Measurements from ENCODE around the gene IRGC. TPM values are rescaled to one million over a fixed set of nuclear protein-coding genes. Genes with fewer than 3 reads are reported as not detected.

The IRGC gene
- total and polyA plus RNA-seq, 2 of the 13 experiments (the other 11 are each of a cell fraction or from before 2014, with no cell fraction given): not detected

DNA sequence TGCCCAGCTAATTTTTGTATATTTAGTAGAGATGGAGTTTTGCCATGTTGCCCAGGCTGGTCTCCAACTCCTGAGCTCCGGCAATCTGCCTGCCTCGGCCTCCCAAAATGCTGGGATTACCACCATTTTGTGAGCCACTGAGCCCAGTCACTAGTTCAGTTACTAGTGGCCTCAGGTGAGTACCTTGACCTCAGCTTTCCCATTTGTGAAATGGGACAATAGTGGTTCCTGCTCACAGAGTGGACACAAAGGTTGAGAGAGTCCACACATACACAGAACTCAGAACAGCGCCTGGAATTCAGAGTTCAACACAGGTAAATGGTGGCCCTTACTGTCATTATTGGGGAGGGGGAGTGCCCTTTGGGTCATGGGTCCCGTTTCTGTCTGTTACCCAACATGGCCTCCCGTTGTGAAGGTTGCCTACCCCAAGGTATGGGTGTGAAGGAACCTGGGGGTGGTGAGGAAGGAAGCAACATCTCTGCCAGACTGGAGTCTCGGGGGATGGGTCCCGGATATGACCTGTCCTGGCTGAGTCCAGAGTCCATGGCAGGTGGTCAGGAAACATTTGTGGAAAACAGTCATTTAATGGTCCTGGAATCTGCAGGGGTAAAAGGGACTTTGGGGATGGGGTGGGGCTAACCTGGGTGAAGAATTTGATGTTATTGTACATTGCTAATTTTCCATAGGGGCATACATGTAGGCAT, 11.7 kb upstream of the IRGC start (continued):
- TF ChIP-seq CHD4 (IDR thresholded peaks at IDR 0.05; ENCODE audit: borderline replicate concordance, low read length) (peak; percentile 57; the same call in 1 of the 2 replicates), CCDC6 (CRISPR knock-in tag; IDR thresholded peaks at IDR 0.05) (no peak), KDM1A (CRISPR knock-in tag; IDR thresholded peaks at IDR 0.05) (peak; percentile 45; the same call in 1 of the 2 replicates), GATAD2A (CRISPR knock-in tag; IDR thresholded peaks at IDR 0.05) (peak; percentile 18; the same call in 1 of the 2 replicates)
- TF ChIP-seq, protein P1, sequence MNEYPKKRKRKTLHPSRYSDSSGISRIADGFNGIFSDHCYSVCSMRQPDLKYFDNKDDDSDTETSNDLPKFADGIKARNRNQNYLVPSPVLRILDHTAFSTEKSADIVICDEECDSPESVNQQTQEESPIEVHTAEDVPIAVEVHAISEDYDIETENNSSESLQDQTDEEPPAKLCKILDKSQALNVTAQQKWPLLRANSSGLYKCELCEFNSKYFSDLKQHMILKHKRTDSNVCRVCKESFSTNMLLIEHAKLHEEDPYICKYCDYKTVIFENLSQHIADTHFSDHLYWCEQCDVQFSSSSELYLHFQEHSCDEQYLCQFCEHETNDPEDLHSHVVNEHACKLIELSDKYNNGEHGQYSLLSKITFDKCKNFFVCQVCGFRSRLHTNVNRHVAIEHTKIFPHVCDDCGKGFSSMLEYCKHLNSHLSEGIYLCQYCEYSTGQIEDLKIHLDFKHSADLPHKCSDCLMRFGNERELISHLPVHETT (CRISPR knock-in tag; conservative IDR thresholded peaks at IDR 0.05): no peak
- TF ChIP-seq, protein P2, sequence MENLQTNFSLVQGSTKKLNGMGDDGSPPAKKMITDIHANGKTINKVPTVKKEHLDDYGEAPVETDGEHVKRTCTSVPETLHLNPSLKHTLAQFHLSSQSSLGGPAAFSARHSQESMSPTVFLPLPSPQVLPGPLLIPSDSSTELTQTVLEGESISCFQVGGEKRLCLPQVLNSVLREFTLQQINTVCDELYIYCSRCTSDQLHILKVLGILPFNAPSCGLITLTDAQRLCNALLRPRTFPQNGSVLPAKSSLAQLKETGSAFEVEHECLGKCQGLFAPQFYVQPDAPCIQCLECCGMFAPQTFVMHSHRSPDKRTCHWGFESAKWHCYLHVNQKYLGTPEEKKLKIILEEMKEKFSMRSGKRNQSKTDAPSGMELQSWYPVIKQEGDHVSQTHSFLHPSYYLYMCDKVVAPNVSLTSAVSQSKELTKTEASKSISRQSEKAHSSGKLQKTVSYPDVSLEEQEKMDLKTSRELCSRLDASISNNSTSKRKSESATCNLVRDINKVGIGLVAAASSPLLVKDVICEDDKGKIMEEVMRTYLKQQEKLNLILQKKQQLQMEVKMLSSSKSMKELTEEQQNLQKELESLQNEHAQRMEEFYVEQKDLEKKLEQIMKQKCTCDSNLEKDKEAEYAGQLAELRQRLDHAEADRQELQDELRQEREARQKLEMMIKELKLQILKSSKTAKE (CRISPR knock-in tag; IDR thresholded peaks at IDR 0.05; ENCODE audit: borderline replicate concordance): no peak
- TF ChIP-seq, protein P3, sequence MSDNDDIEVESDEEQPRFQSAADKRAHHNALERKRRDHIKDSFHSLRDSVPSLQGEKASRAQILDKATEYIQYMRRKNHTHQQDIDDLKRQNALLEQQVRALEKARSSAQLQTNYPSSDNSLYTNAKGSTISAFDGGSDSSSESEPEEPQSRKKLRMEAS (IDR thresholded peaks at IDR 0.05): no peak
- TF ChIP-seq, protein P4, sequence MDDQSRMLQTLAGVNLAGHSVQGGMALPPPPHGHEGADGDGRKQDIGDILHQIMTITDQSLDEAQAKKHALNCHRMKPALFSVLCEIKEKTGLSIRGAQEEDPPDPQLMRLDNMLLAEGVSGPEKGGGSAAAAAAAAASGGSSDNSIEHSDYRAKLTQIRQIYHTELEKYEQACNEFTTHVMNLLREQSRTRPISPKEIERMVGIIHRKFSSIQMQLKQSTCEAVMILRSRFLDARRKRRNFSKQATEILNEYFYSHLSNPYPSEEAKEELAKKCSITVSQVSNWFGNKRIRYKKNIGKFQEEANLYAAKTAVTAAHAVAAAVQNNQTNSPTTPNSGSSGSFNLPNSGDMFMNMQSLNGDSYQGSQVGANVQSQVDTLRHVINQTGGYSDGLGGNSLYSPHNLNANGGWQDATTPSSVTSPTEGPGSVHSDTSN (CRISPR knock-in tag; IDR thresholded peaks at IDR 0.05; ENCODE audit: borderline replicate concordance): no peak

Data from HepG2 (cell line).